Astrocyte of the cerebellum (primary cell): ENCODE data around the gene TTC28.

Experiments used
- DNase-seq: peaks from one replicate; pipeline ENCODE4 v3.0.0-alpha.2; 2011; ENCODE audit warnings: low read depth
- H3K4me3 ChIP-seq: 2 replicates; pipeline ENCODE4 v1.5.1; 2011; ENCODE audit warnings: mild to moderate bottlenecking, low read depth, low read length, moderate library complexity
- CTCF ChIP-seq: IDR thresholded peaks from 2 replicates; pipeline ENCODE4 v1.5.1; 2012; ENCODE audit warnings: low read length, low read depth, moderate library complexity, mild to moderate bottlenecking; ENCODE audit errors: missing control alignments
- in situ Hi-C: cut with HindIII; loops from 2 replicates; pipeline ENCODE4 v1.10.0; 2017; ENCODE audit warnings: low sequenced_read_pairs

The TTC28 gene

DNA sequence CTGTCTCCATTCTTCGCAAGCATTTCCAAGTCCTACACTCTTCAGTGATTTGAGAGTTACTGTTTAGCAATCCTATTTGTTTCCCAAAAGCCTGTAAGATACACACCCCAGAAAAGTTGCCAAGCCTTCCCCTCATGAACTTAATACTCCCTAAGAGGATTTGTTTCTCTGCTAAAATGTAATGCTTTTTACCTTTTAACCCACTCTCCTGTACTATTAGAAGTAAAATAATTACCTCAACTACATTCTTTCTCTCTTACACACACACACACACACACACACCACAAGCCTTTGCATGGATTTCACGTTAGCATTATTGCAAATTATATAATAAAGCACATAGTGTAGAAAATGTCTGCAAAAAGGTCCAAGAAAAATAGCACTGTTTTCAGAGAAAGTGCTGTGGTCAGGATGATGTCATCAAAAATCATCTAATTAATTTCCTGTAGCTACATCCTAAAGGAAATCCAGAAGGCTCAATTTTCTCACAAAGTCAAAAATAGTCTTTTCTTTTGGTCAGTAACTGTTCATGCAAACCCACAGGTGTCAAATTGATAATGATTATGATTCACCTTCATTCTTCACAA, 396.5 kb downstream of the TTC28 start:
- in situ Hi-C loops: no loop called here
- no peak overlapping the region for H3K4me3 ChIP-seq
- DNase-seq: peak; percentile 62
- TF ChIP-seq CTCF: no peak

DNA sequence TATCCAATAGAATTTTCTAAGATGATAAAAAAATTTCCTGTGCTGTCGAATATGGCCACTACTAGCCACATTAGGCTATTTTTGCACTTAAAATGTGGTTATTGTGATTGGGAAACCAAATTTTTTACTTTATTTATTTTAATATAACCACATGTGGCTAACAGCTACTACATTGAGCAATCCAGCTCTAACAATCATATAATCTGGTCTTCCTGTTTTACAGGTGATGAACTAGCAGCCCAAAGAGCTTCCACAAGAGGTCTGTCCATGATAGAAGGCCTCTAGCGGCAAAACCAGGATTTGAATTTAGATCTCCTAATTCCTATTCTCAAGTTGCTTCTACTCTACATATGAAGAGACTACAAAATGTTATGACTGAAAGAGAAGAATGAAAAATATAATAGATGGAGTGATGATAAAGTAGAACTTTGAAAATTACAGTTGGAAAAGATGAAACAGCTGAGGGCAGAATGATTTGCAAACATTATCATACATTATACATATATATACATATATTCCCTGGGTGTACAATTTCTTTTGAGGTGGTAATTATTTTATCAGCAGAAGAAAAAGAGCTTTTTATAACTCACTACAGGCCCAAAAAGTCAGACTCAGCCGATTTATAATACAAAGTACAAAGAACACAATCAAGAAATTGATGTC, 397.1 kb downstream of the TTC28 start:
- H3K4me3 ChIP-seq: no peak overlapping the region
- in situ Hi-C loops: no loop called here
- TF ChIP-seq CTCF: no peak
- peak; percentile 36 for DNase-seq

DNA sequence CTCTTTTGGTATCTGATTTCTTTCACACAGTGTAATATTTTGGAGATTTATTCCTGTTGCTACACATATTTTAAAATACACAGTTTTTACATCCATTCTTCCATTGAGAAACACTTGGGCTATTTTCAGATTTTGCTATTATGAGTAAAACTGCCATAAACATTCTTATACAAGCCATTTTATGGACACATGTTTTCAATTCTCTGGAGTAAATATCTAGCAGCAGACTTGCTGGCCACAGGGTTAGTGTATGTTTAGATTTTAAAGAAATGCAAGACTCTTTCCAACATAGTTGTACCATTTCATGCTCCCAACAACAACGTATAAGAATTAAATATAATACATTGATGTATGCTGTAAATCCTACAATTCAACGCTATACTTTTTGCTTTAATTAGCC, 399.8 kb downstream of the TTC28 start:
- no peak for TF ChIP-seq CTCF
- no peak for DNase-seq
- in situ Hi-C loops: no loop called here
- H3K4me3 ChIP-seq: no peak overlapping the region

DNA sequence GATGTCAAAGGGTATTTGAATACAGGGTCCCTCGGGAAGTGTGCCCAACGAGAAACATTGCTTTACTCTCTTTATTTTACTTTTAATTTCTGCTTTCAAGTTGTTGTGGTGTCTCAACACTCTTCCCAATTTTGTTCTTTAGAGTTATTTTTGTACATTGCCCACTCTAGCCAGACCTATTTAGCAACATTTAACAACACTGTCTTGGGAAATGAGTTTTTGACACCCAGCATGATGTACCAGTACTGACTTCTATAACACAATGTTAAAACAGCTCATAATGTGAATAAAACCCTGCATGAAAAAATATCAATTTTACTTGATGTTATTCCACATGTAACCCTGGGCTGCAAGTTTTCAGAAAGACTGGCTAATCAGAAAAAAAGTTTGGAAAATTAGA, 410.4 kb downstream of the TTC28 start:
- no peak for DNase-seq
- TF ChIP-seq CTCF: no peak
- no peak overlapping the region for H3K4me3 ChIP-seq
- in situ Hi-C loops: no loop called here

DNA sequence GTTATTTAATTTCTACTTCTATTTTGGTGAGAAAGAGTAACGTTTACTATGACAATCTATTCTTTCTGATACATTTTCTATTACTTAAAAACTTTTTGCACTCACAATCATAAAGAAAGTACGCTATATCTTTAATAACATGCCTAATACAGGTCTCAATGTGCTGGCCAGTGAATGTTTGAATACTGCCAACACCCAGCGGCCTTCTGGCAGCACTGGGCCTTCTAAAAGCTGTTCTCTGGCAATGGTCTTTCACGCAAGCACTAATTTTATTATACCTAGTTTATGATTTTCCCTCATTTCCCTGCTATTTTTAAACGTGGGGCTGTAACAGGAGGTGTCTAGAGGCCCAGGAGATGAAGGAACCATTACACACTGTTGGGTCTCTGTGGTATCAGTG, 410.8 kb downstream of the TTC28 start:
- H3K4me3 ChIP-seq: no peak overlapping the region
- in situ Hi-C loops: no loop called here
- DNase-seq: no peak
- TF ChIP-seq CTCF: no peak

DNA sequence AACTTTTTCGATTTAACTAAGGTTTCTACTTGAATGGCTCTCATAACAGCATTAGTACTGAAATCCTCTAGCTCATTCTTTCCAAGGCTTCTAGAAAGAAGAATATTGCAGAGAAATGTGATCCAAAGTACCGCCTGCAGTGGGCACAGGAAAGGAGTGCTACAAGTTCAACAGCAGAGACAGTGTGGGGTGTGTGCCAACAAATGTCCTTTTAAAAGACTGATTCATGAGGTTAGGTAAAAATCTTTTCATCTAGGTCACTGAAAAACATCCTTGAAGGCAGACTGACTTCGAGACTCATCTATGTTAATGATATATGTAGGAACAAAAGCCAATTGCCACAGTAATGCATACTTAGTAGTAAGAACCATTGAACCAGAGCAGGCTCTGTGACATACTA, 411.5 kb downstream of the TTC28 start:
- DNase-seq: no peak
- no peak overlapping the region for H3K4me3 ChIP-seq
- TF ChIP-seq CTCF: no peak
- in situ Hi-C loops: no loop called here
